Neural cell (in vitro differentiated cells): Measurements from ENCODE around the gene CDK17. TPM values are rescaled to one million over a fixed set of nuclear protein-coding genes. Genes with fewer than 3 reads are reported as not detected.

Experiments used
- H2AFZ ChIP-seq: fragments of 200-600, 300-800 bp; sonication (generic), shearing (Covaris generic); 2 replicates; pipeline ENCODE4 v1.6.0; 2014; ENCODE audit warnings: low read depth, mild to moderate bottlenecking, antibody characterized with exemption, low read length, moderate library complexity
- H3F3A ChIP-seq: fragments of 200-600 bp; shearing (Covaris generic); 2 replicates; pipeline ENCODE4 v1.6.1; 2016; ENCODE audit warnings: mild to moderate bottlenecking, moderate library complexity, mixed read lengths, antibody characterized with exemption, low read length; ENCODE audit not compliant: insufficient read depth, poor library complexity, severe bottlenecking
- H3K27ac ChIP-seq: fragments of 200-600, 300-800 bp; sonication (generic), shearing (Covaris generic); 2 replicates; pipeline ENCODE4 v1.5.1; 2014; ENCODE audit warnings: mild to moderate bottlenecking, low read length, moderate library complexity
- H3K27me3 ChIP-seq: fragments of 300-800, 200-600 bp; sonication (generic), shearing (Covaris generic); 2 replicates; pipeline ENCODE4 v1.6.0; 2014; ENCODE audit warnings: mild to moderate bottlenecking, low read depth, low read length, moderate library complexity; ENCODE audit not compliant: insufficient read depth
- H3K36me3 ChIP-seq: fragments of 300-800, 200-600 bp; sonication (generic), shearing (Covaris generic); 2 replicates; pipeline ENCODE4 v1.5.1; 2014; ENCODE audit warnings: mild to moderate bottlenecking, antibody characterized with exemption, low read length, moderate library complexity; ENCODE audit not compliant: insufficient read depth
- H3K4me2 ChIP-seq: fragments of 300-800, 200-600 bp; sonication (generic), shearing (Covaris generic); 2 replicates; pipeline ENCODE4 v1.6.0; 2014; ENCODE audit warnings: mild to moderate bottlenecking, low read length
- H3K4me3 ChIP-seq: fragments of 300-800, 200-600 bp; sonication (generic), shearing (Covaris generic); 2 replicates; pipeline ENCODE4 v1.5.1; 2014; ENCODE audit warnings: mild to moderate bottlenecking, low read length, moderate library complexity
- H3K79me2 ChIP-seq: fragments of 200-600 bp; shearing (Covaris generic); replicated peaks from 2 replicates; pipeline ENCODE4 v1.6.0; 2014; ENCODE audit warnings: mild to moderate bottlenecking, low read length, moderate library complexity; ENCODE audit not compliant: insufficient read depth
- H3K9ac ChIP-seq: fragments of 300-800, 200-600 bp; sonication (generic), shearing (Covaris generic); 2 replicates; pipeline ENCODE4 v1.6.1; 2016; ENCODE audit warnings: mild to moderate bottlenecking, low read length, mixed read lengths
- H3K9me2 ChIP-seq: fragments of 200-600 bp; shearing (Covaris generic); 2 replicates; pipeline ENCODE4 v1.6.1; 2016; ENCODE audit warnings: mild to moderate bottlenecking, low read length, mixed read lengths; ENCODE audit not compliant: insufficient read depth
- H3K9me3 ChIP-seq: fragments of 200-600, 300-800 bp; sonication (generic), shearing (Covaris generic); 2 replicates; pipeline ENCODE4 v1.6.1; 2016; ENCODE audit warnings: mild to moderate bottlenecking, mixed run types, low read length, moderate library complexity, mixed read lengths
- H4K20me1 ChIP-seq: fragments of 200-600 bp; shearing (Covaris generic); 2 replicates; pipeline ENCODE4 v1.6.1; 2016; ENCODE audit warnings: mild to moderate bottlenecking, mixed run types; ENCODE audit not compliant: insufficient read depth
- CTCF ChIP-seq: fragments of 450-650 bp; IDR thresholded peaks from 2 replicates; pipeline ENCODE4 v1.5.1; 2014; ENCODE audit warnings: antibody characterized with exemption, mild to moderate bottlenecking, moderate library complexity; ENCODE audit not compliant: poor library complexity, severe bottlenecking
- EP300 ChIP-seq: fragments of 450-650 bp; conservative IDR thresholded peaks from 2 replicates; pipeline ENCODE4 v1.6.1; 2014; ENCODE audit warnings: antibody characterized with exemption, mild to moderate bottlenecking, moderate library complexity; ENCODE audit not compliant: poor library complexity, severe bottlenecking
- EZH2 ChIP-seq: fragments of 200-600, 300-800 bp; shearing (Covaris generic), sonication (generic); IDR thresholded peaks from 2 replicates; pipeline ENCODE4 v1.6.1; 2014; ENCODE audit warnings: antibody characterized with exemption, low read length, borderline replicate concordance, mild to moderate bottlenecking; ENCODE audit not compliant: insufficient read depth, poor library complexity, severe bottlenecking
- MXI1 ChIP-seq: fragments of 450-650 bp; conservative IDR thresholded peaks from 2 replicates; pipeline ENCODE4 v1.6.1; 2014; ENCODE audit warnings: antibody characterized with exemption, mild to moderate bottlenecking; ENCODE audit not compliant: poor library complexity, severe bottlenecking
- POLR2AphosphoS5 ChIP-seq: IDR thresholded peaks from 2 replicates; pipeline ENCODE4 v1.6.1; 2012
- RAD21 ChIP-seq: fragments of 450-650 bp; conservative IDR thresholded peaks from 2 replicates; pipeline ENCODE4 v1.6.1; 2014; ENCODE audit warnings: antibody characterized with exemption, mild to moderate bottlenecking, moderate library complexity
- REST ChIP-seq: IDR thresholded peaks from 2 replicates; pipeline ENCODE4 v1.6.1; 2012; ENCODE audit warnings: borderline replicate concordance
- SMC3 ChIP-seq: fragments of 450-650 bp; conservative IDR thresholded peaks from 2 replicates; pipeline ENCODE4 v1.6.1; 2014; ENCODE audit warnings: antibody characterized with exemption, mild to moderate bottlenecking, moderate library complexity; ENCODE audit not compliant: poor library complexity
- TAF1 ChIP-seq: IDR thresholded peaks from 2 replicates; pipeline ENCODE4 v1.6.1; 2012; ENCODE audit warnings: low read depth
- polyA plus RNA-seq: library from polyadenylated mRNA; depleted of rRNA; stranded (reverse); fragments of >200 nt; gene quantifications from 2 replicates; pipeline ENCODE4 v1.2.3, GENCODE V29; 2014

The CDK17 gene
- polyA plus RNA-seq, 1 donor from 2014 or later, result 119 TPM

GRCh38 chr12:96311191-96311590, 89.0 kb downstream of the CDK17 start:
- Histone ChIP-seq H3K27me3 (no peaks in the 10 kb centered on the region), H3F3A (peaks cover 3% of the 10 kb centered on the region), H3K27ac (no peak overlapping the region), H3K4me2 (no peak overlapping the region), H2AFZ (no peak overlapping the region), H3K79me2 (peaks cover 6% of the 10 kb centered on the region), H3K36me3 (no peaks in the 10 kb centered on the region), H3K9me2 (no peaks in the 10 kb centered on the region), H3K9me3 (no peaks in the 10 kb centered on the region), H4K20me1 (no peaks in the 10 kb centered on the region), H3K4me3 (no peak overlapping the region), H3K9ac (no peak overlapping the region)
- TF ChIP-seq EP300 (no peak), EZH2 (no peak), TAF1 (no peak), SMC3 (no peak), RAD21 (no peak), MXI1 (no peak)

GRCh38 chr12:96310067-96310466, 90.2 kb downstream of the CDK17 start:
- Histone ChIP-seq H3K9me2 (no peaks in the 10 kb centered on the region), H3K9ac (no peak overlapping the region), H2AFZ (no peak overlapping the region), H3K36me3 (no peaks in the 10 kb centered on the region), H3K9me3 (no peaks in the 10 kb centered on the region), H3K4me2 (no peak overlapping the region), H4K20me1 (no peaks in the 10 kb centered on the region), H3K79me2 (peaks cover 6% of the 10 kb centered on the region), H3K27me3 (no peaks in the 10 kb centered on the region), H3K4me3 (no peak overlapping the region), H3F3A (peaks cover 3% of the 10 kb centered on the region), H3K27ac (no peak overlapping the region)
- TF ChIP-seq POLR2AphosphoS5, result no peak
- TF ChIP-seq CTCF, result no peak
- TF ChIP-seq SMC3, result no peak
- TF ChIP-seq EZH2, result no peak
- TF ChIP-seq MXI1, result no peak
- TF ChIP-seq EP300, result no peak
- no peak for TF ChIP-seq REST
- TF ChIP-seq TAF1, result no peak
- no peak for TF ChIP-seq RAD21
